ENCODE data around the gene HEXA. TPM values are rescaled to one million over a fixed set of nuclear protein-coding genes. Genes with fewer than 3 reads are reported as not detected.
A peak's percentile ranks its signal among the peaks of the same experiment; 100 is the strongest.

The HEXA gene
- total RNA-seq, 1 donor from 2014 or later, result 159 TPM

GRCh38 chr15:72377331-72377730, 1.5 kb upstream of the HEXA start:
- no peak for DNase-seq (ENCODE audit: low read depth)

DNA sequence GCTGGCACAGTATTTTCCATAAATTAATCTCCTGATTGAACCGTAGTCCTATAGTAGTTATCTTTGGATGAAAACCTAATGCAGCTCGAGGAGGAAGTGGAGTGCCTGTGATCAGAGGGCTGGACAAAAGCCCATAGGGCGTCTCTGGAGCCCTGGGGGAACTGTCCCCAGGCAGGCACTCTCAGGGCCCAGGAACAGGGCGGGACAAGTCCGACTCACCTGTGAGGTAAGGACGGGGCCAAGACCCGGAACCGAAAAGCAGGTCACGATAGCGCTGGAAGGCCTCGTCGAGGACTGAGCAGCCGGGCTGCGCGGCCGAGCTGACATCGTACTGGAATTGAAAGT, 341 bp downstream of the HEXA start:
- DNase-seq (ENCODE audit: low read depth), result no peak

DNA sequence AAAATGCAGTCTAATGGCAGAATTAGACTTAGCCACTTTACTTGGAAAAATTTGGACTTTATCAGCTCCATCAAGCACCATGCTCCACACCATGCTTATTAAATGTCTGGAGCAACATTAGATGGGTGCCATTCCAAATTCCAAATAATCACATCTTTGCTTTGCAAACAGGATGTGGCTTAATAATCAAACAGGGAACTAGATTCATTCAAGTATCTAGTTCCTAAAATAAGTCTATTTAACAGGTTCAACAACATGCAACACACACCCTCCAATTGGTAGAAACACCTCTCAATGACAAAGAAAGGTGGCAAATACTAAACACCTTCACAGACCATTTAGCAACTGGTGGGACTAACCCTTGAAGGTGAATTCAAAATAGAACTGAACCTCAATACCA, 3.5 kb downstream of the HEXA start:
- DNase-seq (ENCODE audit: low read depth), result no peak

- no peak for DNase-seq (ENCODE audit: low read depth)
These were observed 5.8 kb downstream of the HEXA start for GRCh38 chr15:72369964-72370363.

DNA sequence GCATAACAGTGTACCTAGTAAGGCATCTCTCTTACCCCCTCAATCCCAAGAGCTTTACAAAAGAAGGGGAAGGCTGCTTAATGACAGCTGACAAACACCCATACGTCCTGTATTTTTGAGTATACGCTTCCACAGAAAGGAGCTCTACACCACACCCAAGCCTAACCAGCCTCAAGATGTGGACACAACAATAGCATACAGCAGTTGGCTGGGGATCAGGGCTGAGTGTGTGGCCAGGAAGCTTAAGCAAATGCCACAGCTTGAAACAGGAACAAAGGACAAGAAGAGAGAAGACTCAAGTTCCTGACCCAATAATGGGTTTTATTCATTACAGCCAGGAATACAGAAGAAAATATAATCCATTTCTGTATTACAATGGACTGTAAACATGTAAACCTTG, 6.9 kb downstream of the HEXA start:
- DNase-seq (ENCODE audit: low read depth), result no peak

DNA sequence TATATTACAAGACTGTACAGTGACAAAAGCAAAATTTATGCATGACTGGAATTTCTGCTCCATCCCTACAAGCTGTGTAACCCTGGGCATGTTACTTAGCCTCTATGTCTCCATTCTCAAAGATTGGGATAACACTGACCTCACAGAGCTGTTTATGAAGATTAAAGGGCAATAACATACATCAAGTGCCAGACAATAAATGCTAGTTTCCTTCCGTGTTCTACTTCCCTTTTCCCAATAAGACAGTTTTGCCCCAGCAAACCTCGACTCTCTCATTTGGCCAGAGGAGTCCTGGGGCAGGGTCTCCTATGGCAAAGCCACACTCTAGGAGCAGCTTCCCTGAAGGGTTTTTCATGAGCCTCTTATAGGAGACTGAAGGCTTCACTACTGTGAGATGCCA, 7.5 kb downstream of the HEXA start:
- no peak for DNase-seq (ENCODE audit: low read depth)

- no peak for DNase-seq (ENCODE audit: low read depth)
These were observed 10.0 kb downstream of the HEXA start for GRCh38 chr15:72365844-72366243.

DNA sequence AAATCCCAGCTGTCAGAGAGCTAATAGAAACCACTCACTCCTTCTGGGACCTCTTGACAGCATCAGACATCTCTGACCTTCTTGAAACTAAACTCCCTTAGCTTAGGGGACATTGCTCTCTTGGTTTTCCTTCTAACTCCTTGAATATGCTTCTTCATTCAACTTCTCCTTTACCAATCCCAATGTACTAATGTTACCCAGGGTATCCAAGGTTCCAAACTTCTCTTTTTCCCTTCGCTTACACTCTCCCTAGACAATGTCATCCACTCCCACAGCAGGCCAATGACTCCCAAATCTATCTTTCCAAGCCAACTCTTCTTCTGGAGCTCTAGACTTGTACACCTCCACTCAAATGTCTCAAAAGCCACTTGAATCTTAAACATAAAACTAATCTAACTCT, 14.6 kb downstream of the HEXA start:
- no peak for DNase-seq (ENCODE audit: low read depth)

DNA sequence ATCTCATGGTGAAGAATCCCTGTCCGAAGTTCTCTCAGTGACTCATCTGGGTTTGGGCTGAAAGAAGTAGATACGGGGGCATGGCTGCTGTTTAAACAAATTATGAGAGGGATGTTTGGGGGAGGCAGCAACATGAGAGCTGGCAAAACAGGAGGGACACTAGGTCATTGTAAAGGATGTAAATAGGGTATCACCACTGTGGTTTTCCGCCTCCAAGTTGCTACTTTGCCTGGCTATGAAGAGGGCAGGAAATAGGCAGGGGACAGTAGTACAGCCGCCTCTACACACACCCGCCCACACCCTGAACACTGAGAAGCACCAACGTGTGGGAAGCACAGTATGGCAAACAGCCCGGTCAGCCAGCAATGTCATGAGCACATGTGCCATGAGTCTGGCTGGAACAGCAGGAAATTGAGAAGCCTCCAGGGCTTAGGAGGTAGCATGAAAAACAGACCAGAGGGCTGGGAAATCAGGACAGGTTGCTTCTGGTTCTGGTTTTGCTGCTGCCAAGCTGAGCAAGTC, 17.1 kb downstream of the HEXA start:
- peak; percentile 89 for DNase-seq (ENCODE audit: low read depth)

GRCh38 chr15:72358121-72358520, 17.7 kb downstream of the HEXA start:
- DNase-seq (ENCODE audit: low read depth), result no peak

DNA sequence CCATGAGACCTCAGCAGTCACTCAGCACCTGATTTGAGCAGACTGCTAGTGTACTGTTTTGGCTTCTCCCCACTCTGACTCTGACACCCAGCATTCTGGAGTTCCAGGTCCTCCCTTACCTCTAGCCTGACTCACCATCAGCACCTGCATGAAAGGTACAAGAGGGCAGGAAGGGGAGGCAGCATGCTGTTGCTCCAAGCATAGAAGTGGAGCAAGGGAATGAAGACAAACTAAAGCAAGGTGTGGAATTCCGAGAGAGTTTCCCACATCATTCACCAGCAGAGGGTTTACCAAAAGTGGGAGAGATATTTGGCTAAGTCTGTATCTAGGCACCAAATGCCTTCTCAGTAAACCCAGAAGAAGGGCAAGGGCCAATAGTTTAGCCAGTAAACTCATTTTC, 21.3 kb downstream of the HEXA start:
- no peak for DNase-seq (ENCODE audit: low read depth)

DNA sequence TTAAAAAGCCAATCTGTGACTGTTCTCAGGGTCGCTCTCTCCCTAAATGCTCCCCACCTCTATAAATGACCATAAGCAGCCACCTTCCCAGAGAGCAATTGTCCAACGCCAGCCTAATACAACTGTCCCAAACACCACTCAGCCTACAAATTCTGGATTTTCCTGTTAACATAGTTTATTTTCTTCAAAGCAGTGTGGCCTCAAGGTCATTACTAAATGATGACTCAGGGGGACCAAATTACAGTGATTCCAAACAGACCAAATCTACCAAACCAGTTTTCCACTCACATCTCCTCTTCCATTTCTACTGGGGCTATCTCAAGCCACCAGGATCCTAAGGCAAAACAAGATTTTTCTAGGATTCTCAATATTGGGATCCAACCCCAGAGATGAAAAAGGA, 22.5 kb downstream of the HEXA start:
- no peak for DNase-seq (ENCODE audit: low read depth)

GRCh38 chr15:72345806-72346205, 30.0 kb downstream of the HEXA start:
- DNase-seq (ENCODE audit: low read depth), result no peak

- no peak for DNase-seq (ENCODE audit: low read depth)
These were observed 30.5 kb downstream of the HEXA start for GRCh38 chr15:72345280-72345679.

DNA sequence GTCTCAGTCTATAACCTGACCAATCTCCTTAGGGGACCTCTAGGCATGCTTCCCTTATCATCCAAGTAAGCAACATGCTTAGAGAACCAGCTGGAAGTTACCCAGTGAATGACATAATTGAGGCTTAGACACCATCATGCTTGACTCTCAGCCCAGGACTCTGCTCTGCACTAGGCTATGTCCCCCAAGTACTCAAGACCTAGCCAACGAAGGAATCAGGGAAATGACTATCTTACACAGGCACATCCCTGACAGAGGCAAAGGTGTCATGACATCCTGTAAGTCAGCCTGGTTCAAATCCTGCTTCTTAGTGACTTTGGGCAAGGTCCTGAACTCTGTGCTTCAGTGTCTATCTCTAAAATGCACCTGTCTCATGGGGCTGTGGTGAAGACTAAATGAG, 31.2 kb downstream of the HEXA start:
- no peak for DNase-seq (ENCODE audit: low read depth)

DNA sequence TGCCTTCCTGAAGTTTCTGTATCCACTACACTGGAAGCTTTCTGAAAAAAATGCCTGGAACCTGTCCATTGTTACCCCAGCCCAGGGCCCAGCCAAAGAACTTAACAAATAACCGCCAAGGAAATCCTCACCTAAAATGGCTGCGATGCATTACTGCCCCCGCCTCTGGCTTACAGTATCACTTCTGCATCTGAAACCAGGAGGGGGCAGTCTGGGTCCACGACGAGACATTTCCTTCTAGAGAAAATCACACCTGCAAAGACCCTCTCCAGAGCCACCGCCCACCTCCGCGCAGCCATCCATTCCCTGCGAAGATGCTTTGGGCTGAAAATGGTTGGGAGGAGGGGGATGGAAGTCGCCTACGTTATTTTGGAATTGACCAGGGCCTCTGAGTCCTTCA, 33.4 kb downstream of the HEXA start:
- no peak for DNase-seq (ENCODE audit: low read depth)

- DNase-seq (ENCODE audit: low read depth), result no peak
These were observed 34.5 kb downstream of the HEXA start for GRCh38 chr15:72341361-72341760.

DNA sequence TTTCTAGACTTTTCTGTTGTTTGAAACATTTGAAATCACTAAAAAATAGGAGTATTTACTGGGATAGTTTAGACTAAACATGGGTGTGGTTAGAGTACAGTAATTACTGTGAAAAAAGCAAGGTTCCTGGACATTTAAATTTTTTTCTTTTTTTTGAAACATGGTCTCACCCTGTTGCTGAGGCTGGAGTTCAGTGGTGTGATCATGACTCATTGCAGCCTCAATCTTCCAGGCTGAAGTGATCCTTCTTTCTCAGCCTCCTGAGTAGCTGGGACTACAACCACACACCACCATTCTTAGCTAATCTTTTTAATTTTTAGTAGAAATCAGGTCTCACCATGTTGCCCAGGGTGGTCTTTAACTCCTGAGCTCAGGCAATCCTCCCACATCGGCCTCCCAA, 35.4 kb downstream of the HEXA start:
- DNase-seq (ENCODE audit: low read depth), result peak; percentile 16

DNA sequence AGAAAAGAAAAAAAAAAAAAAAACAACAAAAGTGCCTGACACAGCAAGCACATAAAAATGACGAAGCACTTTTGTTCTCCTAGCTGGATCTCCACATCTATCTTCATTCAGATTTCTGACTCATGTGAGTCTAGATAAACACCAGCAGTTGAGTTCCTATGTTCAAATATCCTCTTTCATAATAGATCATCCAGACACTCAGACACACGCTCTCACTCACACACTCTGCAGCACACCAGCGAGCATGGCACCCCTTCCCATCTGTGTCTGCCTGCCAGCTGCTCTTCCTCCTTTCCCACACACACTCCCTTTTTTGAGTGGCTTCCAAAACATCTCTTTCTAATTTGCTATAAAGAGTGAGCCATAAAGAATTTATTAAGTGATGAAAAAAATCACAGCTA, 36.0 kb downstream of the HEXA start:
- peak; percentile 86 for DNase-seq (ENCODE audit: low read depth)

GRCh38 chr15:72338617-72339321, 37.0 kb downstream of the HEXA start:
- no peak for DNase-seq (ENCODE audit: low read depth)

DNA sequence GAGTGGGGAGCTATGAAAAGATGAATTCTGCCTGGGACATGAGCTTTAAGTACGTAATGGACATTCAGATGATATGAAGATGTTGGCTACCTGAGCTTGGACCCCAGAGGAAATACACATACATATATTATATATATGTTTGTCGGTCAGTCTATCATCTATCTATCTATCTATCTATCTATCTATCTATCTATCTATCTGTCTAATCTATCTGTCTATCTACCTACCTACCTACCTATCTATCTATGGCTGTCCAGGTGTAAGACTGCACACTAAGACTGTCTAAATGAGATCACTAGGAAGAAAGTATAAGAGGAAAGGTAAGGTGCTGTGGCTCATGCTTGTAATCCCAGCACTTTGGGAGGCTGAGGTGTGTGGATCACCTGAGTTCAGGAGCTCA, 37.7 kb downstream of the HEXA start:
- no peak for DNase-seq (ENCODE audit: low read depth)

DNA sequence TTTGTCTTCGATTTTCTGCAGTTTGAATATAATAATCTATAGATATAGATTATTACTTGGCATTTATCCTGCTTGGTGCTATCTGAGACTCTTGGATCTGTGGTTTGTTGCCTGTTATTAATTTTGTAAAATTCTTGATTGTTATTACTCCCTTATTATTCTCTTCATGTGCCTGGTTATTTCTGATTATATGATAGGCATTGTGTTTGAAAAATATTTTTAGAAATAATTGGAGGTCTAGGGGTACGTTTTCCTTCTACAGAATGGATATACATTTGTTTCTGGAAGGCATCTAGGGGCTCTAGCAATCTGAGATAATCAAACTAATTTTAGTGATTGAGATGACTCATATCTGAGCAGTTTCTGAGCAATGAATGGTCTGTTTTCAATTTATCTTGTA, 41.0 kb downstream of the HEXA start:
- DNase-seq (ENCODE audit: low read depth), result no peak

DNA sequence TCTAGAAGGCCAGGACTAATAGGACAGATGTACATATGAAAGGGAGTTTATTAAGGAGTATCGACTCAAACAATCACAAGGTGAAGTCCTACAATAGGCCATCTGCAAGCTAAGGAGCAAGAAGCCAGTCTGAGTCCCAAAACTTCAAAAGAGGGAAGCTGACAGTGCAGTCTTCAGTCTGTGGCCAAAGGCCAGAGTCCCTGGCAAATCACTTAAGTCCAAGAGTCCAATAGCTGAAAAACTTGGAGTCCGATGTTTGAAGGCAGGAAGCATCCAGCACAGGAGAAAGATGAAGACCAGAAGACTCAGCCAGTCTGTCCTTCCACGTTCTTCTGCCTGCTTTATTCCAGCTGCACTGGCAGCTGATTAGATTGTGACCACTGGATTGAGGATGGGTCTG, 44.8 kb downstream of the HEXA start:
- no peak for DNase-seq (ENCODE audit: low read depth)

GRCh38 chr15:72323752-72324151, 52.1 kb downstream of the HEXA start:
- DNase-seq (ENCODE audit: low read depth), result no peak

All from myocyte (in vitro differentiated cells).